ENCODE results near the gene CFAP57. TPM values are rescaled to one million over a fixed set of nuclear protein-coding genes. Genes with fewer than 3 reads are reported as not detected.

CFAP57 gene
- total and polyA plus RNA-seq, 2 of the 4 experiments (the other 2 are of a cell fraction), result 0.29 to 0.36 TPM

DNA sequence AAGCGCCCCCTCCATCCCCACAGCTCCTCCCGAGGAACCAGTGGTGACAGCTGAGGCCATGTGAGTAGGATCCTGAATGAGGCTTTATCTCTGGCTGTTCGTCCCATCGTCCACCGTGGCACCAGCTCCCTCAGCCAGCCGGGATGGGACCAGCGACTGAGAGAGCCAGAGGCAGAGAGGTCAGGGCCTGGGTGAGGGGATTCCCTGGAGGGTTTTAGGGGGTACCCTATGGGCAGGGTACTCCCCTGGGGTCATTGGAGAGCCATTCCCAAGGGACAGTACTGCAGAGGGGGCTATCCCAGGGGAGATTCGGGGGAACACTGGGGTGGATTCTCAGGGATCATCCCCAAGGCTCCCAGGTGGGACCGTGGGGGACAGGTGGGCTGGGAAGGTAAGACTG, 100.0 kb downstream of the CFAP57 start:
- H3K4me3 ChIP-seq (ENCODE audit: insufficient read depth, low read depth, low read length), result no peak overlapping the region
- CTCF ChIA-PET, result no interaction called here
- DNase-seq (no peak), ATAC-seq (ENCODE audit: low read depth) (no peak)
- no peak overlapping the region for H3K56ac ChIP-seq (ENCODE audit: extremely low read depth, insufficient read depth, low read length)
- H3K9me3 ChIP-seq (ENCODE audit: control insufficient read depth, insufficient read depth, low read length), result no peaks in the 10 kb centered on the region
- TF ChIP-seq NFE2L2 (IDR thresholded peaks at IDR 0.05; ENCODE audit: low read depth, low read length) (no peak), POLR2A (IDR thresholded peaks at IDR 0.05; ENCODE audit: low read depth, low read length) (no peak), FOS (IDR thresholded peaks at IDR 0.05; ENCODE audit: low read depth, low read length) (no peak), CEBPB (IDR thresholded peaks at IDR 0.05; ENCODE audit: low read depth, low read length) (no peak)
- no TSS peak for BruUV-seq (replicated peaks)
- no peak overlapping the region for H3K4me2 ChIP-seq (ENCODE audit: low read depth, low read length)
- no peak overlapping the region for H4K5ac ChIP-seq (ENCODE audit: low read depth, low read length)
- H2AFZ ChIP-seq (replicated peaks; ENCODE audit: low read length, poor library complexity), result no peak overlapping the region
- H3K4me1 ChIP-seq (ENCODE audit: control insufficient read depth, insufficient read depth, low read length), result peaks cover 6% of the 10 kb centered on the region; the same call in 1 of the 2 replicates
- no peak overlapping the region for H3K9ac ChIP-seq (ENCODE audit: low read depth, low read length)
- POLR2A ChIA-PET (ENCODE audit: unreplicated experiment), result no interaction called here
- no peak overlapping the region for H4K8ac ChIP-seq (ENCODE audit: low read depth in 2 of 2, low read length in 2 of 2)
- no peak overlapping the region for H2BK15ac ChIP-seq (ENCODE audit: low read depth, low read length)
- no peak overlapping the region for H4K91ac ChIP-seq (ENCODE audit: insufficient read depth, low read depth, low read length)
- no peaks in the 10 kb centered on the region for H4K20me1 ChIP-seq (ENCODE audit: insufficient read depth, low read length)
- no peak overlapping the region for H2BK20ac ChIP-seq (ENCODE audit: low read depth, low read length)
- H3K9me1 ChIP-seq (ENCODE audit: insufficient read depth, low read length), result no peaks in the 10 kb centered on the region; the same call in 1 of the 2 replicates
- H3K27me3 ChIP-seq (ENCODE audit: control insufficient read depth, insufficient read depth, low read length), result peaks cover 7% of the 10 kb centered on the region; the same call in 1 of the 2 replicates
- H3K36me3 ChIP-seq (ENCODE audit: control insufficient read depth, insufficient read depth, low read length), result no peaks in the 10 kb centered on the region
- intact Hi-C loops (cut with micrococcal nuclease) (no loop called here), dilution Hi-C loops (cut with HindIII; ENCODE audit: low sequenced_read_pairs, unreplicated experiment) (no loop called here), in situ Hi-C loops (cut with MboI; ENCODE audit: low sequenced_read_pairs) (no loop called here)
- H3K18ac ChIP-seq (ENCODE audit: low read depth, low read length), result no peak overlapping the region
- H3K4ac ChIP-seq (ENCODE audit: low read depth, low read length), result no peak overlapping the region
- H3K27ac ChIP-seq (ENCODE audit: insufficient read depth, low read length), result no peak overlapping the region
- H2AK5ac ChIP-seq (ENCODE audit: low read depth, low read length), result no peak overlapping the region; the same call in 1 of the 2 replicates
- H2AK9ac ChIP-seq (replicated peaks; ENCODE audit: low read depth, low read length, poor library complexity), result no peak overlapping the region
- H2BK5ac ChIP-seq (ENCODE audit: low read depth, low read length, poor library complexity, severe bottlenecking), result no peak overlapping the region
- no CpG with 5 or more reads among the region's 9 CpGs for WGBS, 2 experiments (ENCODE audit: extremely low coverage in 2 of 2, insufficient read length in 1 of 2)
- H3K23ac ChIP-seq (ENCODE audit: low read depth, low read length), result no peak overlapping the region
- H2BK120ac ChIP-seq (ENCODE audit: low read depth, low read length), result no peak overlapping the region
- no peak overlapping the region for H3K14ac ChIP-seq (replicated peaks; ENCODE audit: low read depth, low read length)
- no peaks in the 10 kb centered on the region for H3K79me1 ChIP-seq (ENCODE audit: low read depth in 1 of 2, low read length in 2 of 2)

Measured in IMR-90 (cell line).